ENCODE data around the gene NDUFS2.

- no peak for TF ChIP-seq POLR2A (IDR thresholded peaks at IDR 0.05; ENCODE audit: low read depth, low read length)
- no peak for TF ChIP-seq TAF1 (IDR thresholded peaks at IDR 0.05; ENCODE audit: borderline replicate concordance, low read depth, low read length)
- no peak for TF ChIP-seq POLR2AphosphoS5 (IDR thresholded peaks at IDR 0.05; ENCODE audit: low read depth, low read length)
These were observed 28.6 kb downstream of the NDUFS2 start for GRCh38 chr1:161230762-161231161.

All from GM12892 (cell line).